GM19395 (cell line): Measurements from ENCODE around the gene ERC2.

ENCODE experiments used
- ATAC-seq: cut with Tn5 transposase; IDR thresholded peaks from one replicate; pipeline ENCODE4 v1.9.1; 2021; ENCODE audit warnings: mild to moderate bottlenecking, moderate library complexity; ENCODE audit not compliant: unreplicated experiment

The ERC2 gene

GRCh38 chr3:55698831-55699230 is 769.4 kb downstream of the ERC2 start:
- no peak for ATAC-seq

DNA sequence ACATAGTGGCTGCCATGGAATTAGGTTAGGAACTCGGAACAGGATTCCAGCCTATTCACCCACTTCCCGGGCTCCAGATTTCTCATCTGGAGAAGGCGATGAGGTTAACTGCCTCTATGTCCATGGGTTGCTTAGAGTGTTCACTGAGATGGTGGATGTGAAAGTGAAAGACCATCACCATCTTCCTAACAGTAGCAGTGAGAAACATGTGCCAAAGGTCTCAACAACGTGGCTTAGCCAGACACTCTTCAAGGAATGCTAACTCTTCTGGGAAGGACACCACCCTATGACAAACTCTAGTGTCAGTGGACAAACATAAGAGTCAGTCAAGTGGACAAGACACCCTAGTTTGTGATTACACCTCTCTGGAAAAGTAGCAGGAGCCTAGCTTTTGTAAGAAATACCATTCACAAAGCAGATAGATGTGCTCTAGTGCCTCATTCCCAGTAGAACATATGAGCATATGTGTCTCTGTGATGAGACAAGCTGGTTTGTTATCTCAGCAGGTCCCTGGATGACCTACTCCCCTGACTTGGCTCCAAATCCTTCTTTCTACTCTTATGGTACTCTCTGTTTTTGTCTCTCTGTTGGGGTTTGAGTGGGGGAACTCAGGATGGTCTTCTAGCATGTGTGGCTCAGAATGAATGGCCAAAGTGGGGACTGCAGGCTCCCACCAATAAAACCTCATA is 770.9 kb downstream of the ERC2 start:
- no peak for ATAC-seq

- ATAC-seq: no peak
Measured at GRCh38 chr3:55692957-55693558, 775.2 kb downstream of the ERC2 start.

DNA sequence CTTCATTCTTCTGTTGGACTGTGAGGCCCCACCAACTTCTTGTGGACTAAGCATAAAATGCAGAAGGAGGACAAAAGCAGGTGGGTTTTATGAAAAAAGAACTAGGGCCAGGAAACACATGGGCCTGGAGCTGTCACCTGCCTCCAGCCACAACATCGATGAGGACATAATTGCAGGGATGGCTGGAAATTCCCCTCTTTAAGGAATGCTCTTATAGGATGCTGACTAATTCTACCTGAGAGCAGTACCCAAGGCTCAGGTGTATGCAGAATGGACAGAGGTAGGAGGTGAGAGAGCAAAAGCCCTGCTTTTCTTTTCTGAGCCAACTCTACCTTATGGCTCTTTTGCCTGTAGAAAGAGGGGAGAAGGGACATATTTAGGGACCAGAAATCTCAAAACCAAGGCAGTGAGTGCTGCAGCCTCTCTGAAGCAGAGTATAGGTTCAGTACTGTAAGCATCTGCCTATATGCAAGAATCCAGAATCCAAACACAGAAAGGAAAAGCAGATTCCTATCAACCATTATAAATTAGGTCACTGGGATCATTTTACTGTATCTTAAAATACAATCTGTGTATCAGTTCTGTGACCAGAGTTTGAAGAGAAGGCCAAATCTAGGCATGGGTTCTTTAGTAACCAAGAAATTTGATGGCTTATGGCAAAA is 775.8 kb downstream of the ERC2 start:
- ATAC-seq: no peak

DNA sequence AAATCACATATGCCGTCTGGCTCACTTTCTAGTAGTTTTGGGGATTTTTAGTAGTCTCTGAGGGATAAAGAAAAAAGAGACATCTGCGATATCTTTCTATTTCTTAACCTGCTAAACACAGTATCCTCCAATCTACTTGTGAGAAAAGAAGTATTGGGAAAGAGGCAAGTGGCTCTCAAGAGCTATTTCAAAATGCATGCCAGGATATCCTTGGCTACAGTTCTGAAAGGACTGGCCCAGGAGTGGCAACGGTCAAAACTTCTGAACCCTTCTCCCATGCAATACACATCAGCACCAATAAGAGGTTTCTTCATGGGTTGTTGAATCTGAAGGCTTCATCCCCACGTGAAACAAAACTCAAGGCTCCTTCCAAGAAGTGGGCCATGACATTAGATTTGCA is 777.1 kb downstream of the ERC2 start:
- ATAC-seq: peak; percentile 5

GRCh38 chr3:55690726-55691125 is 777.5 kb downstream of the ERC2 start:
- peak; percentile 82 for ATAC-seq

- no peak for ATAC-seq
Measured at GRCh38 chr3:55690177-55690576, 778.1 kb downstream of the ERC2 start.

- ATAC-seq: no peak
Measured at GRCh38 chr3:55688154-55688553, 780.1 kb downstream of the ERC2 start.

- no peak for ATAC-seq
Measured at GRCh38 chr3:55687526-55687925, 780.7 kb downstream of the ERC2 start.

DNA sequence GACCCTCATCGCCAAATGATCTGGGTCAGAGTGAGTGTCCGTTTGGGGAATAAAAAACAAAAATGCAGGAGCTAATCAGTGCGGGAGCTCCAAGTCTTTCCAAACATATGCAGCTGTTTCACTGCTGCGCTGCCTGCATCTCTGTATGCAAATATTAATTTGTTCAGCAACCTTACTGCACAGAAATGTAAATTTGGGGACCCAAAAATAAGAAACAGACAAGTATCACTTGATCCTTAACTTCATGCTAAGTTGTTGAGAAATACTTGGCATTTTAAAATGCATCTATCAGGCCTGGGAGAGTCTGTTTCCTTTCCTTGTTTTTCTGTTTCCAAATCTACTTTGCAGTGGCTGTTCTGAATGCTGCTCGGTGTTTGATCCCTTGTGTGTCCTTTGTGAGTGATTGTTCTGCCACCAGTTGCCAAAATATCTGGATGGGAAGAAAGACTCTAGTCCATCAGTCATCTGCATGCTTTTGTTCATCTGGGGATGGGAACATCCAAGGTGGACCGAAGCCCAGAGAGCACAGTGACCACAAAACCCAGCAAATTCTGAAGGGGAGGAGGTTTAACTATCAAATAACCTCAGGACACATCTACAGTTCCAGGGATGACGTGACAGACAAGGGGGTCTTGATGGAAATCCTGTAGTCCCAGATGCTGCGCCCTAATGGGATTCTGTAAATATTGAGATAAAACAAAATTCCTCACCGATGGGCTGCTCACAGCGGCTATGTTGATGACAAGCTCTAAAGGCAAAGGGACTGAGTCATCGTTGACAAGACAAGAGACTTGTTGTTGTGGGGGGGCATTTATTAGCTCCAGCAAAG is 781.6 kb downstream of the ERC2 start:
- ATAC-seq: no peak

DNA sequence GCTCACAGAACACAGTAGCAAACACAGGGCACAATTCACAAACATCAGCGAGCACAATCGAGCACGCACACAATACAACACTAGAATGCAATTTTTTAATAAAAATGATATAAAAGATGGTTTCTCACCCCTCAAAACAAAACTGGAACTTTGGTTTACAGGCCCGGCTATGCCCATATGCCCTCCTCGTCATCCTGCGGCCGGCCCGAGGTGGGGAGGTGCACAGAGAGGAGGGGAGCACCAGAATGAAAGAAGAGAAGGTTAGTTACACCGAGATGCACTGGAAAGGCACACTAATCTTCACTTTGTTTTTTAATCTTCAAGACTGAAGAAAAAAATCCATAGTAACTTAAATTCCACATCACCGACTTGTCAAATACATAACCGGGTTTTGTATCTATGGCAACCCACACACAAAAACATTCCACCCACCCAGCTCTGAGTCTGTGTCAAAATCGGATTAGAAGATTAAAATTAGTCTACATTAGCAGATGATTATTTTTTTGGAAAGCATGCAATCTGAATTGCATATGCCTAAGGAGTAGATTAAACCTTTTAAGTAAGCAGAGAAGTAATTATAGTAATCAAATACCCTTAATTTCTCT is 784.5 kb downstream of the ERC2 start:
- ATAC-seq: no peak

- no peak for ATAC-seq
Measured at GRCh38 chr3:55682461-55682860, 785.8 kb downstream of the ERC2 start.

DNA sequence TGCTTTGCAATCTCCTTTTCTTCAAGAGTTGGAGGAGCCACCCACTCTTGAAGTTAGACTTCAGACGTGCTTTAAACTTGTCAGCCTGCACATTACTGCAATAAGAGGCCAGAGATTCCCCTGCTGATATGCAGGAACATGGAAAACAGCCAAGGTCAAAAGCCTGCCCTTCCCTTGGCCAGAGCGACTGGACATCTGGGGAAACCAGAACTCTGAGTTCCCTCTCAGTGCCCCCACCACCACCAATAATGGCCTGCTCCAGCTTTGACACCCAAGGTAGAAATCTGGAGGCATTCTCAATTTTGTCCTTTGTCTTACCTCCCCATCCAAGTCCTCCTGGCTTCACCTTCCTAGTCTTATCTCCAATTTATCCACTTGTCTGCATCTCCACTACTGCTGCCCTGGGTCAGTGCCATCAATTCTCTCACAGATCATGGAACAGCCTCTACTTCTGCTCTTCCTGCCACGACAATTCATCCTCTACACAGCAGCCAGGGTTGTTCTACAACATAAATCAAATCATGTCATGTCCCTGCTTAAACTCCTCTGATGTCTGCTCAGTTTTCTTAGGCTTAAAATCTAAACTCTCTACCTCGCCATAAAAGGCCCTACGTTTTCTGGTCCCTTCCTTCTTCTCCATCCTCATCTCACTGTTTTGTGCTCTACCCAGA is 789.6 kb downstream of the ERC2 start:
- no peak for ATAC-seq

- ATAC-seq: no peak
Measured at GRCh38 chr3:55676643-55677042, 791.6 kb downstream of the ERC2 start.

GRCh38 chr3:55675478-55675877 is 792.8 kb downstream of the ERC2 start:
- peak; percentile 99 for ATAC-seq

- no peak for ATAC-seq
Measured at GRCh38 chr3:55673764-55674163, 794.5 kb downstream of the ERC2 start.

- ATAC-seq: no peak
Measured at GRCh38 chr3:55669133-55669532, 799.1 kb downstream of the ERC2 start.

GRCh38 chr3:55668359-55668758 is 799.9 kb downstream of the ERC2 start:
- ATAC-seq: no peak

DNA sequence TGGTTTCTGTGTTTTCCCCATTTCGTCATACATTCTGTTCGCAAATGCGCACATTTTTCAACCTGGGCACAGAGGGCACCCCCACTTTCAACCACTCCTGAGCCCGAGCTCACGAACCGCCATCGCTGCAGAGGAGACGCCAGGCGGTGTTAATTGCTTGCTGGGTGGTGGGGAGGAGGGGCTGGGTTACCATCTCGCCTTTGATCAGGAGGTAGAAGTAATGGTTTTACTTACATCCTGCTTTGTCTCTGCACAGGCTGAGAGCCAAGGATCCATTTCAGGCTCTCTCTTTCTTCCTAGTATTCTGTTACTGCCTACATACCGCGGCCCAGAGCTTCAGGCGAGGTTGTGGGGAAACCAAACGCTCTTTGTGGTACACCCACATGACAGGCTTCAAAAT is 803.9 kb downstream of the ERC2 start:
- no peak for ATAC-seq

GRCh38 chr3:55662683-55663082 is 805.6 kb downstream of the ERC2 start:
- ATAC-seq: no peak

- no peak for ATAC-seq
Measured at GRCh38 chr3:55661571-55661970, 806.7 kb downstream of the ERC2 start.
